ENCODE measurements around the gene PCK2. TPM values are rescaled to one million over a fixed set of nuclear protein-coding genes. Genes with fewer than 3 reads are reported as not detected.

PCK2 gene
- total and polyA plus RNA-seq, 4 donors = 39.8 to 250 (median 221) TPM

DNA sequence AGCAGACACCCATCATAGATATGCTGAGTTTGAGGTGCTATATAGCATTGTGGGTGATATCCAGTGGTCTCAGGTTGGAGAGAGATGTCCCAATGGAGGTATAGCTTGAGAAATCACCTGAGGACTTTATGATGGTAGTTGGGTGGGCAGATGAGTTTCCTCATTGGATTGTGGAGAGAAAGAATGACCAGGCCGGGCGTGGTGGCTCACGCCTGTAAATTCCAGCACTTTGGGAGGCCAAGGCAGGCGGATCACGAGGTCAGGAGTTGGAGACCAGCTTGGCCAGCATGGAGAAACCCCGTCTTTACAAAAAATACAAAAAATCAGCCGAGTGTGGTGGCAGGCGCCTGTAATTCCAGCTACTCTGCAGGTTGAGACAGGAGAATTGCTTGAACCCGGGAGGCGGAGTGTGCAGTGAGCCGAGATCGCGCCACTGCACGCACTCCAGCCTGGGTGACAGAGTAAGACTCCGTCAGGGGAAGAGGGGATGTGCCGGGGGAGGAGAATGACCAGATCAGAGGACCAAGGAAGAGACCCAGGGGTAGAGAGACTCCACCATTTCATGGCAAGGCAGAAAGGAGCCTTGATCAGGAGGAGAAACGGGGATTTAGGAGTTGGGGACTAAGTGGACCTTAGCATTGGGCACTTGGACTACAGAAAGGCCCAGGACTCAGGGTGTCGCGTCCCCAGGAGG is 757 bp upstream of the PCK2 start:
- H3K4me1 ChIP-seq (ENCODE audit: control insufficient read depth in 4 of 4, insufficient read depth in 4 of 4, low read length in 3 of 4) = peaks cover 15 to 55% (median 43%) of the 10 kb centered on the region in 4 donors
- TF ChIP-seq FOXA2 (IDR thresholded peaks at IDR 0.05) (no peak), GABPA (IDR thresholded peaks at IDR 0.05 in 1 of 2, conservative IDR thresholded peaks at IDR 0.05 in 1 of 2) (no peak), HNF4A (conservative IDR thresholded peaks at IDR 0.05) (no peak), YY1 (IDR thresholded peaks at IDR 0.05) (no peak), EGR1 (IDR thresholded peaks at IDR 0.05; ENCODE audit: low read depth in 2 of 2) (no peak), FOXA1 (IDR thresholded peaks at IDR 0.05) (no peak), MAX (IDR thresholded peaks at IDR 0.05) (no peak), JUND (IDR thresholded peaks at IDR 0.05) (no peak), TAF1 (conservative IDR thresholded peaks at IDR 0.05) (no peak), RXRA (IDR thresholded peaks at IDR 0.05) (no peak), HNF4G (IDR thresholded peaks at IDR 0.05) (no peak), SP1 (IDR thresholded peaks at IDR 0.05) (no peak), ZBTB33 (IDR thresholded peaks at IDR 0.05) (no peak), NR2F2 (IDR thresholded peaks at IDR 0.05) (no peak)
- TF ChIP-seq, protein P1, sequence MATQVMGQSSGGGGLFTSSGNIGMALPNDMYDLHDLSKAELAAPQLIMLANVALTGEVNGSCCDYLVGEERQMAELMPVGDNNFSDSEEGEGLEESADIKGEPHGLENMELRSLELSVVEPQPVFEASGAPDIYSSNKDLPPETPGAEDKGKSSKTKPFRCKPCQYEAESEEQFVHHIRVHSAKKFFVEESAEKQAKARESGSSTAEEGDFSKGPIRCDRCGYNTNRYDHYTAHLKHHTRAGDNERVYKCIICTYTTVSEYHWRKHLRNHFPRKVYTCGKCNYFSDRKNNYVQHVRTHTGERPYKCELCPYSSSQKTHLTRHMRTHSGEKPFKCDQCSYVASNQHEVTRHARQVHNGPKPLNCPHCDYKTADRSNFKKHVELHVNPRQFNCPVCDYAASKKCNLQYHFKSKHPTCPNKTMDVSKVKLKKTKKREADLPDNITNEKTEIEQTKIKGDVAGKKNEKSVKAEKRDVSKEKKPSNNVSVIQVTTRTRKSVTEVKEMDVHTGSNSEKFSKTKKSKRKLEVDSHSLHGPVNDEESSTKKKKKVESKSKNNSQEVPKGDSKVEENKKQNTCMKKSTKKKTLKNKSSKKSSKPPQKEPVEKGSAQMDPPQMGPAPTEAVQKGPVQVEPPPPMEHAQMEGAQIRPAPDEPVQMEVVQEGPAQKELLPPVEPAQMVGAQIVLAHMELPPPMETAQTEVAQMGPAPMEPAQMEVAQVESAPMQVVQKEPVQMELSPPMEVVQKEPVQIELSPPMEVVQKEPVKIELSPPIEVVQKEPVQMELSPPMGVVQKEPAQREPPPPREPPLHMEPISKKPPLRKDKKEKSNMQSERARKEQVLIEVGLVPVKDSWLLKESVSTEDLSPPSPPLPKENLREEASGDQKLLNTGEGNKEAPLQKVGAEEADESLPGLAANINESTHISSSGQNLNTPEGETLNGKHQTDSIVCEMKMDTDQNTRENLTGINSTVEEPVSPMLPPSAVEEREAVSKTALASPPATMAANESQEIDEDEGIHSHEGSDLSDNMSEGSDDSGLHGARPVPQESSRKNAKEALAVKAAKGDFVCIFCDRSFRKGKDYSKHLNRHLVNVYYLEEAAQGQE (IDR thresholded peaks at IDR 0.05) = no peak
- TF ChIP-seq, protein P2, sequence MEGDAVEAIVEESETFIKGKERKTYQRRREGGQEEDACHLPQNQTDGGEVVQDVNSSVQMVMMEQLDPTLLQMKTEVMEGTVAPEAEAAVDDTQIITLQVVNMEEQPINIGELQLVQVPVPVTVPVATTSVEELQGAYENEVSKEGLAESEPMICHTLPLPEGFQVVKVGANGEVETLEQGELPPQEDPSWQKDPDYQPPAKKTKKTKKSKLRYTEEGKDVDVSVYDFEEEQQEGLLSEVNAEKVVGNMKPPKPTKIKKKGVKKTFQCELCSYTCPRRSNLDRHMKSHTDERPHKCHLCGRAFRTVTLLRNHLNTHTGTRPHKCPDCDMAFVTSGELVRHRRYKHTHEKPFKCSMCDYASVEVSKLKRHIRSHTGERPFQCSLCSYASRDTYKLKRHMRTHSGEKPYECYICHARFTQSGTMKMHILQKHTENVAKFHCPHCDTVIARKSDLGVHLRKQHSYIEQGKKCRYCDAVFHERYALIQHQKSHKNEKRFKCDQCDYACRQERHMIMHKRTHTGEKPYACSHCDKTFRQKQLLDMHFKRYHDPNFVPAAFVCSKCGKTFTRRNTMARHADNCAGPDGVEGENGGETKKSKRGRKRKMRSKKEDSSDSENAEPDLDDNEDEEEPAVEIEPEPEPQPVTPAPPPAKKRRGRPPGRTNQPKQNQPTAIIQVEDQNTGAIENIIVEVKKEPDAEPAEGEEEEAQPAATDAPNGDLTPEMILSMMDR (IDR thresholded peaks at IDR 0.05; ENCODE audit: low read depth, low read length, missing input control) = no peak
- H3K9ac ChIP-seq (ENCODE audit: low read depth in 1 of 2, low read length in 2 of 2) = no peak overlapping the region
- peaks cover 0 to 6% (median 5%) of the 10 kb centered on the region in 4 donors for H3K36me3 ChIP-seq (ENCODE audit: control insufficient read depth in 4 of 4, insufficient read depth in 3 of 4, low read depth in 1 of 4, low read length in 3 of 4)
- H3K4me3 ChIP-seq (ENCODE audit: low read depth in 1 of 3, low read length in 3 of 3) = peak overlapping the region in 1 of 3 donors; percentile 82
- DNase-seq (ENCODE audit: low spot score) = no peak
- no peaks in the 10 kb centered on the region for H3K9me3 ChIP-seq (ENCODE audit: control insufficient read depth in 4 of 4, low read length in 3 of 4)
- peak overlapping the region; percentile 93 to 96 for H3K27ac ChIP-seq (ENCODE audit: low read depth in 1 of 2, low read length in 2 of 2)
- 79% methylated on average over 19 of the region's 19 CpGs for WGBS
- H3K27me3 ChIP-seq (ENCODE audit: control insufficient read depth in 4 of 4, insufficient read depth in 4 of 4, low read length in 3 of 4) = no peaks in the 10 kb centered on the region

All from liver (tissue), 9 donors.